Fibroblast of the aortic adventitia (primary cell): ENCODE results near the gene ASIC5. TPM values are rescaled to one million over a fixed set of nuclear protein-coding genes. Genes with fewer than 3 reads are reported as not detected.
A peak's percentile ranks its signal among the peaks of the same experiment; 100 is the strongest.

Experiments used
- DNase-seq: peaks from one replicate; pipeline ENCODE4 v3.0.0-alpha.2; 2010; ENCODE audit warnings: low read depth
- H3K4me3 ChIP-seq: 2 replicates; pipeline ENCODE4 v1.5.1; 2011; ENCODE audit warnings: low read depth, mild to moderate bottlenecking, control low read depth, low read length, moderate library complexity
- total RNA-seq: library from RNA; depleted of rRNA; stranded (reverse); fragments of >200 nt; gene quantifications from 2 replicates; pipeline ENCODE4 v1.2.3, GENCODE V29; 2012; ENCODE audit warnings: low replicate concordance
- TF ChIP-seq, protein P1 (sequence below): IDR thresholded peaks from 2 replicates; pipeline ENCODE4 v1.5.1; 2011; ENCODE audit warnings: mild to moderate bottlenecking, low read length, control low read depth, inconsistent platforms; ENCODE audit not compliant: insufficient read depth

The ASIC5 gene
- total RNA-seq, 1 donor = not detected

DNA sequence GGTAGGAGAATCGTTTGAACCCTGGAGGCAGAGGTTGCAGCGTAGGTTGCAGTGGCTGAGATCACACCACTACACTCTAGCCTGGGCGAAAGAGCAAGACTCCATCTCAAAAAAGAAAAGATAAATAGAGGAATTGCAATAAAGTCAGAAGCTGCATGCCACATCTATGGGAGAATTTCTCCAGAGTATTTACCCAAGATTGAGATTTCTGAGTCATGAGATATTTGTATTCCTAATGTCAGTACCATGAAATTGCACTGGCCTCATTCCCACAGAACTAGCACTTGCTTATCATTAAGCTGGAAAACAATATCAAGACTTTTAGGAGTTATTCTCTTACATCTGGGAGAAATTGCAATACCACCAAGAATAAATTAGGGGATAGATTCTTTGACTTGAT, 37.4 kb downstream of the ASIC5 start:
- H3K4me3 ChIP-seq = no peak overlapping the region
- peak; percentile 46 for DNase-seq
- TF ChIP-seq, protein P1, sequence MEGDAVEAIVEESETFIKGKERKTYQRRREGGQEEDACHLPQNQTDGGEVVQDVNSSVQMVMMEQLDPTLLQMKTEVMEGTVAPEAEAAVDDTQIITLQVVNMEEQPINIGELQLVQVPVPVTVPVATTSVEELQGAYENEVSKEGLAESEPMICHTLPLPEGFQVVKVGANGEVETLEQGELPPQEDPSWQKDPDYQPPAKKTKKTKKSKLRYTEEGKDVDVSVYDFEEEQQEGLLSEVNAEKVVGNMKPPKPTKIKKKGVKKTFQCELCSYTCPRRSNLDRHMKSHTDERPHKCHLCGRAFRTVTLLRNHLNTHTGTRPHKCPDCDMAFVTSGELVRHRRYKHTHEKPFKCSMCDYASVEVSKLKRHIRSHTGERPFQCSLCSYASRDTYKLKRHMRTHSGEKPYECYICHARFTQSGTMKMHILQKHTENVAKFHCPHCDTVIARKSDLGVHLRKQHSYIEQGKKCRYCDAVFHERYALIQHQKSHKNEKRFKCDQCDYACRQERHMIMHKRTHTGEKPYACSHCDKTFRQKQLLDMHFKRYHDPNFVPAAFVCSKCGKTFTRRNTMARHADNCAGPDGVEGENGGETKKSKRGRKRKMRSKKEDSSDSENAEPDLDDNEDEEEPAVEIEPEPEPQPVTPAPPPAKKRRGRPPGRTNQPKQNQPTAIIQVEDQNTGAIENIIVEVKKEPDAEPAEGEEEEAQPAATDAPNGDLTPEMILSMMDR = no peak

DNA sequence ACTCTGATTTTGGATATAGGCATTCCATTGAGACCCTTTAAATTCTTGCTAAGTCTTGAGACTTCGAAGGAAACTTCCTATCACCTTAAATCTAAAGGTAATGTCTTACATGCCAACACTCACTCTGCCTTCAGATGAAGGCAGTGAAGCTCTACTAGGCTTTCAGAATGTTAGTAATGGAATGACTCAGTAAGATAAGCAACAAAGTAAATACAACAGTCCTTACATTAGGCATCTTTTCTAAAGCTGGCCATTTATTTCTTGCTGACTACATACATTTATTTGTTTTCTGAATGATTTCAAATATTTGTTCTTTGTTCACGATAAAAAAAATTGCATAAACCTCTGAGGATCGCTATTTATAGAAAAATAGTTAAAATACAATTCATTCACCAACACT, 43.5 kb downstream of the ASIC5 start:
- H3K4me3 ChIP-seq = no peak overlapping the region
- TF ChIP-seq, protein P1 = no peak
- DNase-seq = peak; percentile 15

DNA sequence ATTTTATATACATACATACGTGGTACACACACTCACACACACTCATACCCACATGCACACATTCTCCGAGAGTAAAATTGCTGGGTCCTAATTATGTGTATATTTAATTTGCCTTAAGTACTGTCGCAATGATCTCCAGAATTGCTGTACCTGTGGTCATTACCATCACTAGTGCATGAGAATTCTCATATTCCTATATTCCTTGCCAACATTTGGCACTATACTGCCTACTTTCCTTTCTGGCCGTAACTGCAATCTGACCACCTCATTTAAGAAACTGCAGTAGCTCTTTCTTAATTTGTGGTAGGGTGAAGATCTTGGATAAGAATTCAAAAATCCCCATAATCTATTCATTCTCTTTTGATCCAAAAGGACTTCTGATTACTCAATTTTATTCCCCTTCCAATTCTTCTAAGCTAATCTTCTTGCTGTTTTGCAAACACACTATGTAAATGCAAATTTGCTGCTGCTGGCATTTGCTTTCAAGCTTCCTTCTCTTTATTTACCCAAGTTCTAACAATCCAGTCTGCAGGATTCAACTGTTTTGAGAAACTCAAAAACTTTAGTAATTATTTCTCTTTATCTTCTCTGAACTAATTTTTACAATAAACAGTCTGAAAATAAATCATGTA, 45.1 kb downstream of the ASIC5 start:
- no peak overlapping the region for H3K4me3 ChIP-seq
- DNase-seq = no peak
- TF ChIP-seq, protein P1 = no peak

DNA sequence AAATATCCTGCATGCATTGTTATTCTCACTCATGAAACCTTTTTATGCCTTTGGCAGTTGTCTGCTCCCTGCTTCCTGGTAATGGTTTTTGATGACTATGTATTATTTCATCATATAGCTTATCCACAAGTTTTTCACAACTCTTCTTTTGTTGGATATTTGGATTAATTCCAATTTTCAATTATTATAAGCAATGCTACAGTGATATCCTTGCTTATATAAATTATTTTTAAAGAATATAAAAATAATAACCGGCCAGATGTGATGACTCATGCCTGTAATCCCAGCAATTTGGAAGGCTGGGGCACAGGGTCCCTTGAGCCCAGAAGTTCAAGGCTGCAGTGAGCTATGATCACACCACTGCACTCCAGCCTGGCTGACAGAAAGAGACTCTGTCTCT, 47.0 kb downstream of the ASIC5 start:
- TF ChIP-seq, protein P1 = no peak
- H3K4me3 ChIP-seq = no peak overlapping the region
- DNase-seq = peak; percentile 55

DNA sequence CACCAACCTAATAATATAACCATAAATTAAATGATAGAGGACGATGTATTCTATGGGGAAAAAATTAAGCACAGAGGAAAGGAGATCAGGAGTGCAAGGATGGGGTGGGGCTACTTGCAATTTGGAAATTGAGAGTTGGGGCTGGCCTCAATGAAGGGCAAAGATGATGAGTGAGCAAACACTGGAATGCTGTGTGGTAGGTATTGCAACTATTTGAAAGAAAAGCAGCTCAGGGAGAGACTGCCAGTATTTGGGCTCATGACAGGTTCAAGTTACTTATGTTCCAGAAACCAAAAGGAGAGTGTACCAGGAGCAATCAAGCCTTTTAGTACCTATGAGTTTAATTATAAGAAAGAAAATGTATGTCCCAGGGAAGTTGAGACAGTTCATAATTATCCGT, 47.4 kb downstream of the ASIC5 start:
- TF ChIP-seq, protein P1 = no peak
- DNase-seq = peak; percentile 59
- no peak overlapping the region for H3K4me3 ChIP-seq

DNA sequence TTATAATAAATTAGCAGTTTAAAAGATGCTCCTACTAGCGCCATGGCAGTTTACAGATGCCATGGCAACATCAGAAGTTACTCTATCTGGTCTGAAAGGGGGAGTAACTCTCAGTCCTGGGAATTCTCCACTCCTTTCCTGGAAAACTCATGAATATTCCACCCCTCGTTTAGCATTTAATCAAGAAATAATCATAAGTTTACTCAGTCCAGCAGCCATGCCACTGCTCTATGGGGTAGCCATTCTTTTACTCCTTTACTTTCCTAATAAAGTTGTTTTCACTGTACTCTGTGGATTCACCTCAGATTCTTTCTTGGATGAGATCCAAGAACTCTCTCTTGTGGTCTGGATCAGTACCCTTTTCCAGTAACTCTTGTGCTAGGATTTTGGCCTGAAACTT, 55.0 kb downstream of the ASIC5 start:
- H3K4me3 ChIP-seq = no peak overlapping the region
- TF ChIP-seq, protein P1 = no peak
- peak; percentile 45 for DNase-seq

DNA sequence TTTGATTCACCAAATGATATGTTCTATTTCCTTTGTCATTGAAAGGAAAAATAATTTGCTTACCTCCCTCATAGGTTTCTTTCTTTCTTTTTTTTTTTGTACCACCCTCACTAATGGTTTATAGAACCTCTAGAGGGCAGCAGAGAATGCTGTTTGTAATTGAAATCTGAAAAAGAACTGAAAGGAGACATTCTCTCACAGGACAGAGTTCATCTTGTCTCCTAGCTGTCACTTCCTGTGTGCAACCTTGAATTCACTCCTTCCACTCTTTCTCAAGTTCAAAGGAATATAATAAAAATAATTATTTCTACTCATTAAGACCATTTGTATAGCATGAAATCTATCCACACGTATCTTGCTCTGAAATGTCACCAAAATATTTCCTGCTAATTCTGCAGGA, 56.2 kb downstream of the ASIC5 start:
- no peak overlapping the region for H3K4me3 ChIP-seq
- DNase-seq = peak; percentile 92
- TF ChIP-seq, protein P1 = peak; percentile 65
